Activated CD4-positive, CD25-positive, alpha-beta regulatory T cell treated with anti-CD3 and anti-CD28 coated beads, Interleukin-2, amount 50 U/mL, for 72 hours (primary cell): ENCODE data around the gene CCDC40.
A peak's percentile ranks its signal among the peaks of the same experiment; 100 is the strongest.
"Not testable (repeated sequence)": the region's sequence is repeated elsewhere in the genome, so short reads cannot be mapped to it uniquely, and the experiment has no call there.

ENCODE experiments used
- DNase-seq: peaks from one replicate; pipeline ENCODE4 v3.0.0; 2021

CCDC40 gene

DNA sequence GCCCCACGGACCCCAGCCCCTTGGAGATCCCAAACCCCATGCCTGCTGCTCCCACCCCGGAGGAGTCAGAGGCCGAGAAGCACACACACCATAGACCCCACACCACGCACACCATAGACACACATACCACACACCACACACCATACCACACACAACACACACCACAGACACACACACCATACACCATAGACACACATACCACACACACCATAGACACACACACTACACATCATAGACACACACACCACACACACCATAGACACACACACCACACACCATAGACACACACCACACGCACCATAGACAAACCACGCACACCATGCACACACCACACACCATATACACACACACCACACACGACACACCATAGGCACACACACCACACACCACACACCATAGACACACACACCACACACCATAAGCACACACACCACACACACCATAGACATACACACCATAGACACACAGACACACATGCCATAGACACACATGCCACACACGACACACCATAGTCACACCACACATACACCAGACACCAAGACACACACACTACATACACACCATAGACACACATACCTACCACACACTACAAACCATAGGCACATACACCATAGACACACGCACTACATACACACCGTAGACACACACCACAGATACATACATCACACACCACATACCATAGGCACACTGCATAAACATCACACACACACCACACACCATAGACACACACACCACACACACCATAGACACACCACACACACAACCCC is 12.1 kb upstream of the CCDC40 start:
- no peak for DNase-seq

- no peak for DNase-seq
Observed at GRCh38 chr17:80025140-80025539, 11.3 kb upstream of the CCDC40 start.

- DNase-seq: no peak
Observed at GRCh38 chr17:80025796-80026195, 10.6 kb upstream of the CCDC40 start.

DNA sequence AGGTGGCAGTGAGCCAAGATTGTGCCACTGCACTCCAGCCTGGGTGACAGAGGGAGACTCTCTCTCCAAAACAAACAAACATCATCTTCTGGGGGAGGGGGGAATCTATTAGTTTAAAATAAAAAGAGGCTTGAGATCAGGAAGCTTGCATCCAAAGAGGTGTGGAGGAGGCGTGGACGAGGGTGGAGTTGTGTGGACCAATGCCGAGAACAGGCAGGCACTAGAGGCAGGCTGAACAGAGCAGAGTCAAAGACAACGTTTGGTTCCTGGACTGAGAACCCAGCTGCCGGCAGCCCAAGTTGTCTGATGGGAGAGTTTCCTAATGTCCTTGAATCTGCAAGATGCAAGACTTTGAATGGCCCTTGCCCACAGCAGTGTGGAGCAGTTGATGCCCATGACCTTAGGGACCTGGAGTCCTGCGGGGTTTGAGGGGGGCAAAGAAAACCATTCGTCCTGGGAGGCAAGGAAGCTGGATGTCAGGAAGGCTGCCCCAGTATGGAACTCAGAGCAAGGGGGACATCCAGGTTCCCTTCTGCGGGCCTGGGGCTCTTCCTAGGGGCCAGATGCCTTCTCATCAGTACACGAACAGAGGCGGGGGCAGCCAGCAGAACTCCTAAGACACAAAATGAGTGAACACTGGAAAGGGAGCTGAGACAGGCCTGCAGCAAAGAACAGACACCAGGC is 9.9 kb upstream of the CCDC40 start:
- DNase-seq: no peak

DNA sequence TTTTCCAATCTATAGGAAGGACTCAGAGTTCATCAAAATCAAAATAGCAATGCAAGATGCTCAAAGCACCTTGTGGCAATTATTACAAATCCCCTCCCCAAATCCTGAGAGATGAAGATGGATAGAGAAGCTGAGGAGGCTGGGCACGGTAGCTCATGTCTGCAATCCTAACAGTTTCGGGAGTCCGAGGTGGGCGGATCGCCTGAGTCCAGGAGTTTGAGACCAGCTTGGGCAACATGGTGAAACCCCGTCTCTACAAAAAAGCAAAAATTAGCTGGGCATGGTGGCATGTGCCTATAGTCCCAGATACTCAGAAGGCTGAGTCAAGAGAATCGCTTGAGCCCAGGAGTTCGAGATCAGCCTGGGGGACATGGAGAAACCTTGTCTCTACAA is 9.4 kb upstream of the CCDC40 start:
- no peak for DNase-seq

- no peak for DNase-seq
Observed at GRCh38 chr17:80028030-80028429, 8.4 kb upstream of the CCDC40 start.

DNA sequence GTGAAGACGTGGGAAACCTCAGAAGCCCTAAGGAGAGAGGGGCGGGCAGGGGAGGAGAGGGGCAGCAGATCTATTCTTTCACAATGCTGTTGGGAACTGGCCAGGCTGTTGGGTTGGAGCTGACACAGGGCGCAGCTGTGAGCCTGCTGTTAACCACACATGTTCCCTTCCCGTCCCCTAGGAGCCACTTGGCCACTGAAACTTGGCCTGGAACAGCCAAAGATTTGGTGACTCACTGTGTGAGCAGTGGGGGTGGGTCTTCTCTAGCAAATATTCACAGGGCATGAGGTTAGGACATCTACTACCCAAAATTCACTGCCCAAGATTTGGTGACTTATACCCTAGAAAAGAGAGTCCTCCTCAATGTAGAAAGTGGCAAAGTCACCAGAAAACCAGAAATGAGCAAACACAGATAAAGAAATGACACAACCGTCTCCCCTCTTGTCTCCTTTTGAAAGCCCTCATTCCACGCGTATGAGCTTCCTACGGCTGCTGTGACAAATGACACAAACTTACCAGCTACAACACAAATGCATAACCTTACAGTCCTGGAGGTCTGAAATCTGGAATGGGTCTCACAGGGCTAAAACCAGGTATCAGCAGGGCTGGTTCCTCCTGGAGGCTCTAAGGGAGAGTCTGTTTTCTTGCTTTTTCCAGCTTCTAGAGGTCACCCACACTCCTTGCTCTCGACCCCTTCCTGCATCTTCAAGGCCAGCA is 7.0 kb upstream of the CCDC40 start:
- no peak for DNase-seq

DNA sequence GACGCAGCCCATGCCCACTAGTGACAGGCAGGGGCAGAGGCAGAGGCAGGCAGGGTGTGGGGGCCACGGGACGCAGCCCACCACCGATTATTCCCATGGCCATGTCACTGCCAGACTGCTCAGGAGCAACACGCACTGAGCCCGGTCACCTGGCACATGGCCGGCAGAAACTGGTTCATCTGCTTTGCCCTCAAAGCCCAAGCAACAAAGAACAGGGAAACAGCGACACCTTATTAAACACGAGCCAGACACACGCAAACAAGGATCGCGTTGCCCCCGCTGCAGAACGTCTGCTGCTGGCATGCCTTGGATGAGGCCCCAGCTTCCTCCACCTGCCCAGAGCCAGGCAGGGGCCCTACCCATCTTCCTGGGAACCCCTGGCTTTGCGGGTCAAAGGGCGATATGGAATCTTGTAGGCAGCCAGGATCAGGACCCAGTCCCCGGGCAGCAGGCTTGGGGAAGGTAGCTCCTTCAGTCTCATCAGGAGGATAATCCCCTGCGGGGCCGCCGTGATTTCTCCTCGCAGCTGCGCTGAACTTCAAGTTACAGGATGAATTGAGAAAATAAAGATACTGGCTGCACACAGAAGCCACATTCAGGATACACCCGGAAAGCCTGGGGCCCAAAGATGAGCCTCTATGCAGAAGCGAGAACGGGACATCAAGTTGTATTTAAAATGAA is 5.6 kb upstream of the CCDC40 start:
- no peak for DNase-seq

GRCh38 chr17:80031691-80032430 is 4.6 kb upstream of the CCDC40 start:
- DNase-seq: no peak

DNA sequence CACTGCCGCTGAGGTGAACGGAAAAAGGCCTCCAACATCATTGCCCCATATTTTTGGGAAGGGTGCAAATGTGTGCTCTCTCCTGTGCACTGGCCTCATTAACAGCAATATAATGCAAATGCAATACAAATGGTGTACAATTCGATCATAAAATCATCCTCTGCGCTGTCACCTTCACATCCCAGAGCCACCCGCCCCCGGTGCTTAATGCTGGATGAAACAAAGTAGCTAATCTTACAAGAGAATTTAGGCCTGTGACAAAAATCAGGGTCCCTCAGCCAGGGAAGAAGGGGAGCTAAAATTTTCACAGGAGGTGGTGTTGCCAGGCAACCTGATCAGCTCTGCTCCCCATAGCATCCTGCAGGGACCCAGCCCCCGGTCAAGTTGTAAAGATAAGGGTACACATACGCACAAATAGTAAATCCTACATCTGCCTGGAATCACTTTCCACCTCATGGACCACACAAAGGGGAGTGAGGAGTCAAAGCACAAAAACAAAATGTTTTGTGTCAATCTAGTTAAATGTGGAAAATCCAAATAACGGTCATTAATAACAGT is 3.7 kb upstream of the CCDC40 start:
- DNase-seq: no peak

DNA sequence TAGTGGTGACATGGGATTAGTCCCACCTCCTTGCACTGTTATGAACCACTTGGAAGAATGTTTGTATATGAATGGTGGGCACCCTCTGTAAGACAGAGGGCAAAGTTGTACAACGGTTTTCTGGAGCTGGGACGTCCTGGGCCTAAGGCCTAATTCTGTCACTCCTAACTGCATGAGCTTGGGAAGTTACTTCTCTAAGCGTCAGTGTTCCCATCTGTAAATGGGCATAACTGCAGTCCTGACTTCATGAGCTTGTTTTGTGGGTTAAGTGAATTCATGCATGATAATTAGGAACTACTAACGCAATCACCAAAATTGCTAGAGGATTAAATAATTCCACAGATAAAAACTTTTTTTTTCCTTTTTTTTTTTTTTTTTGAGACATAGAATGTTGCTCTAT is 2.6 kb upstream of the CCDC40 start:
- DNase-seq: no peak

DNA sequence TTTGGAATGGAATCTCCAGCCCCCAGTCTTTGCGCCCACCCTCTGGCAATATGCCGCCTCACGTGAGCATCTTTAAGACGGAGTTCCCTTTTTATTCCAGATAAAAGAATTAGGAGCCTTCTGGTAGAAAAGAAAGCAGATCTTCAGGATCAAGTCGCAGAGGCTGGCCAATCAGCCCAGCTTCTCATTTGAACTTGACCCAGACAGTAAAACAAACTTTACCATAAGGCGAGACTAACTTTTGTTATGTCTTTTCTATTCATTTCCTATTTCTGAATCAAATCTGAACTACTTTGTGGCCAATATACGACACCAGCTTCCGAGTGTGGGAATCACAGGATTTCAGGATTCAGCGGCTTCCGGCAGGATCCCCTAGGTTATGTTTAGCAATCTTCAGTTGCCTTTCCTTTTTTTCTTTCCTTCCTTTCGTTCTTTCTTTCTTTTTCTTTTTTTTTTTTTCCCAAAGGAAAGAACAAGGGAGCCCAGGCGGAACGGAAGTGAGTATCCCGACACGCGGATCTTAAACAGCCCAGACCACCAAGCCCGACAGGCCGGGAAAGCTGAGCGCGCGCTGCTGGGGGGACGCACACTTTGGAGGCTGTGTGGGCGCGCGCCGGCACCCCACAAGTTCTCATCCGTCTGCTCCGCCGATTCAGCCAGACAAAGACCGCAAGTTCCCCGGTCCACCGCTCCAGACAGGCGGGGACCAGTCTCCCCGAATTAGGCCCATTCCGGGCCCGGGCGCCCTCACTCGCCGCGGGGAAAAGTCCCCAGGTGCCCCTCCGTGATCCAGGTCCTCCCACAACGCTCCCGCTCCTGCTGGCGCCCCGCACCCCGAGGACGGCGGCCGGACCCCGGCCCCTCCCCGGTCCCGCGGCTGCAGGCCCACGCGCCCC is 1.4 kb upstream of the CCDC40 start:
- DNase-seq: peak; percentile 37

GRCh38 chr17:80035687-80035936 is 830 bp upstream of the CCDC40 start, which contains the start of gene TBC1D16:
TSS of gene TBC1D16 (minus strand) at chr17:80035872. CDS start at chr17:80013547, 22,325 bp downstream.
- DNase-seq: no peak

DNA sequence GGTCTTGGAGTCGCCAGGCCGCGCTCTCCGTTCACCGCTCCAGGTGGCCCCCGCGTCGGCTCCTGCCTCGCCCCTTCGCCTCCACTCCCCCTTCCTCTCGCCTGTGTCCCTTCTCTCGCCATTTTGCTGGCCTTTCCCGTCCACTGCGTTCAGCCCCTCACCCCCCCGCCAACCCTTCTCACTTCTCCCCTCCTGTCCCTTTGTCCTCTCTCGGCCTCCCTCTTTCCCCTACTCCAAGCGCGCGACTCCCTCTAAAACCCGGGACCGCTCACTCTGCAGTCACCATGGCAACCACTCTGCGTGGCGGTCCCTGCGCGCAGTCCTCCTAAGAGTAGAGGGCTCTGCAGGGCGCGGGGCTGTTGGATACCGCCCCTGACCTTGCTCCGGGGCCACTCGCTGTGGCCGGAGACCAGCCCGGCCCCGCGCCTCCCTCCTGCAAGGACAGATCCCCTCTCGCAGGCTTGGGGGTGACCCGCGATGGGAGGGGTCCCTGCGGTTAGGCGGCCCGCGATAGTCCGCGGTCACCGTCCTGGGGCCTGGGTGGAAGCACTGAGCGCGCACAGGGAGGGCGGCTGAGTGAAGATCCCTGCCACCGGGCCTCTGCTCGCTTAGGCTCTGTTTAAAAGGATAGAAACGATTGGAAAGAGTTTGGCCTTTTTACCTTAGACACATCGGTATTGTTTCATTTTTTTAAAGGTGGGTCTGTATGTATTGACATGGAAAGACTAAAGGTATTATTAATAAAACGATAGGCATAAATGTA is 454 bp downstream of the CCDC40 start:
- peak; percentile 40 for DNase-seq

DNA sequence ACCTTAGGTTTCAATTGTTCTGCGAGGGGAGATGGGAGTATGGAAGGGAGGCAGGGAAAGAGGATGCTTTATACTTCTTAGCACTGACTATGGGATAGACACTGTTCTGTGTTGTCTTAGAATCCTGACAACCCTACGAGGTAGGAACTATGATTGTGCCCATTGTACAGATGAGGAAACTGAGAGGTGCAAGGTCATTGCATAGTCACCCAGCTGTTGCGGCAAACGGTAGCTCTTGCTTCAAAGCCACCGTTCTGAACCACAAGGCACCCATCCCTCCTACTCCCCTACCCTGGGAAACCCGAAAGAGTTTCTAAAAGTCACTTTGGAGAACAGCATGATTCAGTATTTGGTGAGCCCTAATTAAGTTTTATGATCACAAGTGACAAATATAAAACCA is 7.5 kb downstream of the CCDC40 start:
- no peak for DNase-seq

DNA sequence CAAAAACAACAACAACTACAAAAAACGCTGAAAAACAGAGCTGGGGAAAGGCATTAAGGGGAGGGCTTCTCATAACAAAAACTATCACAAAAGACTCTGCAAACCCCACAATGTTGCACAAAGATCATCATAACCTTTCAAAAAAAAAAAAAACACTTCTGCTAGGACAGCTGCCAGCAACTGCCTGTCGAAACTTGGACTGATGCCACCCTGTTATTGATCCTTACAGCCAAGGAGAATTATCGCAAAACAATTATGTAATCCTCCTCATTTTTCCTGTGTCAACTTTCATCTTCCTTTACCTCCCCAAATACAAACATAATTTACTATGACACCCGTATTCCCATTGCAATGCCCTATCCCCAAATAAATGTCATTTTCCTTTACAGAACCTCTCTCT is 9.3 kb downstream of the CCDC40 start:
- DNase-seq: no peak

- DNase-seq: not testable (repeated sequence)
Observed at GRCh38 chr17:80046709-80047108, 10.3 kb downstream of the CCDC40 start.

DNA sequence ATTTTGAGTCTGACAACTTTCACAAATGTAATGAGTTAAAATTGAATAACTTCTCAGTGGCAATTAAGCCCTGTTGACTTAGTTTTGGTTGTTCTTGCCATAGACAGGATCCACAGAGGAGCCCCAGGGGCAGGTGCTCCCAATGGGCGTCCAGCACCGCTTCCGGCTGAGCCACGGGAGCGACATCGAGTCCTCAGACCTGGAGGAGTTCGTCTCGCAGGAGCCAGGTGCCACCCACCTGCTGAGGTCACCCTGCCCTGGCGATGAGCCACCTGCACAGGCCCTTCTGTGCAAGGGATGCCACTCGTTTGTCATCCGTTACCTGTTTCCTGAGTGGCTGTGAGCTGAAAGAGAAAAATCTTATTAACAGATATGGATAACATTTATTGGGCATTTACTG is 10.7 kb downstream of the CCDC40 start:
- no peak for DNase-seq

DNA sequence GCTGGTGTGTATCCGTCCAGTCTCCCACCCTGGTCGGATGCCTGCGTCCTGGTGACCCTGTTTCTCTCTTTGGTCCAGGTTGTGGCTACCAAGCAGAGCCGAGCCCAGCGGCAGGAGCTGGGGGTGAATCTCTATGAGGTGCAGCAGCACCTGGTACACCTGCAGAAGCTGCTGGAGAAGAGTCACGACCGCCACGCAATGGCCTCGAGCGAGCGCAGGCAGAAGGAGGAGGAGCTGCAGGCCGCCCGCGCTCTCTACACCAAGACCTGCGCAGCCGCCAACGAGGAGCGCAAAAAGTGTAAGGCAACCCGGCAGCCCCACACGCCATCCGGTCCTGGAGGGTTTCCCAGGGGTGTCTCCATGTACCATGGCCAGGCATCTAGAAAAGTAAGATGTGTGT is 13.5 kb downstream of the CCDC40 start:
- no peak for DNase-seq

GRCh38 chr17:80050706-80051105 is 14.3 kb downstream of the CCDC40 start:
- DNase-seq: no peak

DNA sequence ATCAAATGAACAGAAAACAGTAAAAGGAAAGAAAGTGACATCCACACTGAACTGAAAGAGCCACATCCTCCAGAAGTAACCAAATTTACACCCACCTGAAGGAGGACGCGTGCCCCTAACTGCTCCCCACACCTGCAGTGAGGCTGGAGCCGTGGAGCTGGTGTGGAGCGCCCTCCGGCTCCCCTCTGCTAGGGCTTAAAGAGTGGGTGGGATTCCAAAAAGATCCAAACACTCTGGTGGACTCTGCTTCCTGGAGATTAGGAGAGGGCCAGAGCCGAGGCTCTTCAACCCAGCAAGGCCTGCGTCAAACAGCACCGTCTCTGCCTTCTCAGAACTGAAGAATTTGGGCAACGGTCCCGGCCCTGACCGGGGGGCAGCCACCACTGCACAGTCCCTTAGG is 15.2 kb downstream of the CCDC40 start:
- no peak for DNase-seq
